MCF 10A (cell line): ENCODE data around the gene CIB4. TPM values are rescaled to one million over a fixed set of nuclear protein-coding genes. Genes with fewer than 3 reads are reported as not detected.

ENCODE experiments used
- BruUV-seq: library from RNA; stranded (reverse); fragments of 400-500 nt; replicated peaks from 2 replicates; lab custom pipeline; 2021; lab: Mats Ljungman, UMichigan
- CTCF ChIA-PET: fragments of 300-600 bp; sonication (Branson Sonifier 250); formaldehyde crosslinking; extraction: SDS; loops from one replicate; lab custom pipeline; 2021; ENCODE audit warnings: antibody characterized with exemption, inconsistent platforms; lab: Yijun Ruan, JAX
- POLR2A ChIA-PET: fragments of 300-600, 350-650 bp; sonication (Branson Sonifier 250); formaldehyde crosslinking; extraction: SDS; loops from one replicate; lab custom pipeline; 2020; ENCODE audit warnings: antibody characterized with exemption, inconsistent platforms; lab: Yijun Ruan, JAX
- DNase-seq: peaks from one replicate; pipeline ENCODE4 v3.0.0-alpha.2; 2018; ENCODE audit not compliant: unreplicated experiment
- H3K27ac Mint-ChIP-seq: one replicate; pipeline ENCODE4 v1.8.0; 2022; ENCODE audit warnings: mild to moderate bottlenecking, low read depth, mixed read lengths; ENCODE audit not compliant: unreplicated experiment
- H3K27me3 Mint-ChIP-seq: one replicate; pipeline ENCODE4 v1.8.0; 2022; ENCODE audit warnings: mixed read lengths; ENCODE audit not compliant: insufficient read depth, unreplicated experiment
- H3K36me3 Mint-ChIP-seq: one replicate; pipeline ENCODE4 v1.8.0; 2022; ENCODE audit warnings: mild to moderate bottlenecking, moderate library complexity, mixed read lengths; ENCODE audit not compliant: insufficient read depth, unreplicated experiment
- H3K4me1 Mint-ChIP-seq: one replicate; pipeline ENCODE4 v1.8.0; 2022; ENCODE audit warnings: mixed read lengths; ENCODE audit not compliant: insufficient read depth, unreplicated experiment
- H3K4me3 Mint-ChIP-seq: one replicate; pipeline ENCODE4 v1.8.0; 2022; ENCODE audit warnings: mild to moderate bottlenecking, moderate library complexity, mixed read lengths; ENCODE audit not compliant: unreplicated experiment
- H3K9me3 Mint-ChIP-seq: one replicate; pipeline ENCODE4 v1.8.0; 2022; ENCODE audit warnings: mixed read lengths; ENCODE audit not compliant: unreplicated experiment
- CTCF ChIP-seq: fragments of 200-600 bp; IDR thresholded peaks from one replicate; pipeline ENCODE4 v1.8.0; 2022; ENCODE audit warnings: antibody characterized with exemption, mild to moderate bottlenecking; ENCODE audit not compliant: unreplicated experiment
- intact Hi-C: fragments of 100-400 bp; cut with micrococcal nuclease; formaldehyde crosslinking; loops from 2 replicates; pipeline ENCODE4 v1.14.1; 2022
- total RNA-seq: library from RNA; stranded (reverse); gene quantifications from 2 replicates; pipeline ENCODE4 v1.2.3, GENCODE V29; 2022

Gene CIB4
- total RNA-seq, 1 experiment from 2014 or later: not detected

- POLR2A ChIA-PET: no interaction called here
- Mint-ChIP-seq H3K27me3 (peaks cover 41% of the 10 kb centered on the region), H3K27ac (no peak overlapping the region), H3K4me3 (no peak overlapping the region), H3K9me3 (no peaks in the 10 kb centered on the region), H3K36me3 (no peaks in the 10 kb centered on the region), H3K4me1 (no peaks in the 10 kb centered on the region)
- CTCF ChIA-PET: interaction anchor here (1.0 to 4.5 kb wide), 5 partner anchors 9 to 132 kb away, joined by 3 to 19 read pairs (median 4); no protein-coding TSS in a partner anchor
- intact Hi-C loops: no loop called here
- no peak for TF ChIP-seq CTCF
- DNase-seq: no peak
- no TSS peak for BruUV-seq
Observed at GRCh38 chr2:26614216-26615138, 26.7 kb downstream of the CIB4 start.

DNA sequence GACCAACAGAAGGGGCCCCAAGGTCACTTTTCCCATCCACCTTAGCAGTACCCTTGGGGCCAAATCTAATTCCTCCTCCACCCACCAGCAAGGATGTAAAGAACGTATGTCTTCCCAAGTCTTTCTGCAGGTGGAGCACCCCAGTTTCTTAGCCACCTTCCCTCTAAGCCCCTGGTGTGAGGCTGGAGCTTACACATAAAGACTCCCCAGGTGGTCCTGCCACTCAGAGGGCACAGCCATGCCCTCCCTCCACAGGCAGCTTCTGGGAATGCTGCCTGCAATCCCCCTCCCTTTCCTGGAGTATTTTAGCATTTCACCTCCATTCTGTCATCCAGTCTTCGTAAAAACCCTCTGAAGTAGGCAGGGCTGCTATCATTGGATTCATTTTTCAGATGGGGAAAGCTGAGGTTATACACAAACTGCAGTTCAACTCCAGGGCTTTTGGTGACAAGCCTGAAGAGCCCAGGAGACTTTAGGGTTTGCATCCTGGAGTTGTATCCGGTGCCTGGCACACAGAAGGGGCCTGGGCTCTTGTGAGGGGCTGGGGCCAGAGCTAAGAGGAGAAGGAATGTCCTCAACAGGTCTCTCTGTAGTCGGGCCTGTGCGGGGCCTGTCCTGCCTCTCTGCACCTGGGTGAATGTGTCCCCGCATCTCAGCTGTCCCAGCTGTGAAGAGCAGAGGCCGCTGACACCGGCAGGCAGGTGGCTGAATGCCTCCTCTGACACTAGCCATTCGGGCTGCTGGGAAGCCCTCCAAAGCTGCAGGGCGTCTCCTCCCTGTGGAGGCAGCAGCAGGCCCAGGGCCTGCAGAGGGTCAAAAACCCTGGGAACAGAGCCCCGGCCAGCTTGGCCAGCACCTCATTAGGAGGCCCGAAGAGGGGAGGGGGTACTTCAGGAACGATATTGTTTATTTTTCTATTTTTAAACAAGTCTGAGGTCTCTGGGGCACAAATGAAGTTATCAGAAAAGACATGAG lies 27.6 kb downstream of the CIB4 start:
- ChIA-PET POLR2A (interaction anchor here (0.6 kb wide), 1 partner anchor 69 kb away, joined by 3 read pairs; no protein-coding TSS in a partner anchor), CTCF (interaction anchor here (0.7 to 1.3 kb wide), 4 partner anchors 10 to 132 kb away, joined by 3 to 8 read pairs (median 4); no protein-coding TSS in a partner anchor)
- intact Hi-C loops: no loop called here
- Mint-ChIP-seq H3K27me3 (peaks cover 42% of the 10 kb centered on the region), H3K36me3 (no peaks in the 10 kb centered on the region), H3K27ac (no peak overlapping the region), H3K4me1 (no peaks in the 10 kb centered on the region), H3K9me3 (no peaks in the 10 kb centered on the region), H3K4me3 (no peak overlapping the region)
- BruUV-seq: no TSS peak
- no peak for DNase-seq
- TF ChIP-seq CTCF: no peak

GRCh38 chr2:26612522-26613240 lies 28.5 kb downstream of the CIB4 start:
- H3K36me3 Mint-ChIP-seq: no peaks in the 10 kb centered on the region
- POLR2A ChIA-PET: interaction anchor here (0.6 to 0.9 kb wide), 2 partner anchors 10 to 70 kb away, joined by 3 read pairs; no protein-coding TSS in a partner anchor
- no peaks in the 10 kb centered on the region for H3K9me3 Mint-ChIP-seq
- no peak for TF ChIP-seq CTCF
- H3K4me3 Mint-ChIP-seq: no peak overlapping the region
- no peak for DNase-seq
- no peaks in the 10 kb centered on the region for H3K4me1 Mint-ChIP-seq
- BruUV-seq: no TSS peak
- H3K27ac Mint-ChIP-seq: no peak overlapping the region
- CTCF ChIA-PET: interaction anchor here (1.0 to 1.3 kb wide), 3 partner anchors 9 to 133 kb away, joined by 4 to 8 read pairs (median 6); no protein-coding TSS in a partner anchor
- intact Hi-C loops: no loop called here
- peaks cover 45% of the 10 kb centered on the region for H3K27me3 Mint-ChIP-seq
